Raji (cell line): ENCODE measurements around the gene EEF1AKMT3.

Experiments
- POLR2A ChIP-seq: IDR thresholded peaks from 2 replicates; pipeline ENCODE4 v1.6.1; 2011; ENCODE audit warnings: low read depth, low read length, control low read depth; ENCODE audit not compliant: insufficient read depth

EEF1AKMT3 gene

DNA sequence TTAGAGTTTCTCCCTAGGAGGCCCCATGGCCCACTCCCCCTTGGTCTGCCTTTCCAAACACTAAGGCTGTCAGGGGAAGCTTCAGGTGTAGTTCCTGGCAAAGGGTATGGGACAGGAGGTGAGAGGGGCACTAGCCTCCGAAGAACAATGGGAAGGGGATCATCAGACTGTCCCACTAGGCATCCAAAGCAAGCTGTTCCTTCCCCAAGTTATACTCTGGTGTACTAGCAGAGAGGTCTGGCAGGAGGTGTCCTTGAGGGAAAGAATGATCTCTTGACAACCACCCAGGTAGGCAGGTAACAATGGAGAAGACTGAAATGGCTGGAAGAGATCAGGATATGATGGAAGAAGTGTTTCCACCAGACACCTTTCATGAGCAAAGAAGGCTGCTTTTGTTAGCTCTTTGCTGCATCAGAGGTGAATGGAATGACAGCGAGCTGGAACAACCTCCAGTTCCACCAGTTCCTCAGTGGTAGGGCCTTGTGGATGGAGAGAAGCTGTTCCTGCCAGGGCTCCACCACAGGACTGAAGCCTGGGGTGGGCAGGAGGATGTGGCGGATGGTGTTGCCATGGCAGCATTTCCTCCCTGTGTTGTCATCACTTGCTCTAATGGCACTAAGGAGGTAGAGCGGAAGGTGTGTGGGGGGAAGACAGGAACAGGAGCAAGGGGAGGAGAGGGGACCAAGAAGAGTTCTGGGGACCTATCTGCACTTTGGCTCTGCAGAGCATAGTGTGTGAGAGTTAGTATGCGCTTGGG is 31.6 kb upstream of the EEF1AKMT3 start:
- no peak; the same call in 1 of the 2 replicates for TF ChIP-seq POLR2A

DNA sequence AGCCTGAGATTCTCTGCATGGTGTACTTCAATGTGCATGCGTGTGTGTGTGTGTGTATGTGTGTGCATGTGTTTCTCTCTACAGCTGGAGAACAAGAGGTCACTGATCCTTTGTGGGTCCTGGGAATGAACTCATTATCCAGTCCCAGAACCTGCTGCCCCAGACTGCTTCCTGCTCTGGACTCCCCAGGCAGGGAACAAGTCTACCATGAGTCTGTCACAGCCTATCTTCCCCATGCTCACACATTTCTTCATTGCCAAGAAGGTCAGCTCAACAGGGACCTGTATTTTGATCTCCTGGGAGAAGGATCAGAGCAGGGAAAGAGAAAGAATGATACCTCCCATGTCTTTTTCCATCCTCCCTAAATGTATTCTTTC is 31.0 kb upstream of the EEF1AKMT3 start:
- TF ChIP-seq POLR2A, result no peak

DNA sequence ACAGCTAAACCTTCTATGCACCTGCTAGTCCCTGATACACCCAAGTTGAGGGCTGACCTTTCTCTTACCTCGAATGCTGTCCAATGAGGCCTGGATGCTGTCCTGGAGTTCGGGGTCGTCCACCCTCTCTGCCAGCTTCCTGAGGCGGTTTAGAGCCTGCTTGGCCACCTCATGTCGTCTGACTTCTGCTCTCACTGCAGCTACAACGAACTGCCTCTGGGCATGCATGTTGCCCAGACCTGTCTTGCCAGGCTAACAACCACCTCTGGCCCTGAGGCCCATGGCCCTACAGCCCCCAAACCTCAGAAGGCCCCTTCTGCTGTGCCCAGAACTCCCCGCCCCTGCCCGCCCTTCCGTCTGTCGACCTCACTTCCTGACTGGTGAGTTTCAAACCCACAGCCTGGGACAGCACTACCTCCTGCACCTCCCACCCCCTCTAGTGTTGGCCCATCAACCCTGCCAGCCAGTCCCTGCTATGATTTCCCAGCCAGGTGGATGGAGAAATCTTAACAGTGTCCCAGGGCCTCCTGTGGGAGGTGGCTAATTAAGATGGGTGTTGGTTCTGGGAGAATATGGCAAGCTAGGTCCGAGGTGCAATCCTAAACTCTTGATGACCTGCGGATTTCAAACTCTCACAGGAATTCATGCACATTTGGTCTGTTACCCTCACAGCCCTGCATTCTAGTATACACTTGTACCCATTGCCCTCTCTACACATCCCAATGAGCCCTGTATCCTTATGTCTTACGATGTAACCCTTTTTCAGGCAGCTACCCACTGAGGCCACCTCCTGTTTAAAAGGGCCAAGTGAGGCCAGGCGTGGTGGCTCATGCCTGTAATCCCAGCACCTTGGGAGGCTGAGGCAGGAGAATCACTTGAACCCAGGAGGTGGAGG is 30.3 kb upstream of the EEF1AKMT3 start:
- TF ChIP-seq POLR2A, result peak; percentile 82

DNA sequence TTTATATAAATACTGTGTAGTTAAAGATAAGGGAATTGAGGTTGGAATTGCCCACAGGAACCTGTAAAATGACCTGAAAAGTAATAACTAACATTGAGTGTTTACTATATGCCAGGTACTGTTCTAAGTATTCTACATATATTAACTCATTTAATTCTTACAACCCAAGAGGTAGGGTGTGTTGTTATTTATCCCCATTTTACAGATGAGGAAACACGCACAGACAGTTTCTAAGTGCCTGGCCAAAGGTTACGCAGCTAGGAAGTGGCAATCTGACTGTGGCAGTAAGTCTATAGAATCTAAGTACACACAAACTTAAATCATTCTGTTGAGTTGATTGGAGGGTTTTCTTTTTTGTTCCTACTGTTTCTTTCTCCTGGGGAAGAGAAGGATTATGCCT is 28.6 kb upstream of the EEF1AKMT3 start:
- TF ChIP-seq POLR2A, result no peak

- TF ChIP-seq POLR2A, result no peak
Observed at GRCh38 chr12:57744194-57744776, 28.1 kb upstream of the EEF1AKMT3 start.

- peak; percentile 56; the same call in 1 of the 2 replicates for TF ChIP-seq POLR2A
Observed at GRCh38 chr12:57744777-57745484, 27.5 kb upstream of the EEF1AKMT3 start, which contains the start of gene TSPAN31. TSPAN31 (plus strand) TSS chr12:57745039; CDS start chr12:57745155, 116 bp downstream.

- TF ChIP-seq POLR2A, result no peak; the same call in 1 of the 2 replicates
Observed at GRCh38 chr12:57745485-57745881, 26.9 kb upstream of the EEF1AKMT3 start.

DNA sequence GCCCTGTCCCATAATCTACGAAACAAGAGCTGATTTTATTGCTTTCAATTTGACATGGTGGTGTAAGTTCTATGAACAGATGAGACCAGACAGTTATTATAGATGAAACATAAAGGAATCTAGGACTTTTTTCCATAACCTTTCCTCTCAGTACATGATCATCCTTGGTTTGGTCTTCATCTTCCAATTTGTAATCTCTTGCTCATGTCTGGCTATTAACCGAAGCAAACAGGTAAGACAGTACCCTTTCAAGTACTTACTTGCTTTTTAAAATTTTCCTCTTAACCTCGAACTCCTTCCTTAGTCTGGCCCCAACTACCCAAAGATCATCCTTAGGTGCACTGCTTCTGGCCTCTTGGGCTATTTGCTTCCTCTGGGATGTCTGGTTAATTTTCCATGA is 26.4 kb upstream of the EEF1AKMT3 start:
- TF ChIP-seq POLR2A, result no peak

DNA sequence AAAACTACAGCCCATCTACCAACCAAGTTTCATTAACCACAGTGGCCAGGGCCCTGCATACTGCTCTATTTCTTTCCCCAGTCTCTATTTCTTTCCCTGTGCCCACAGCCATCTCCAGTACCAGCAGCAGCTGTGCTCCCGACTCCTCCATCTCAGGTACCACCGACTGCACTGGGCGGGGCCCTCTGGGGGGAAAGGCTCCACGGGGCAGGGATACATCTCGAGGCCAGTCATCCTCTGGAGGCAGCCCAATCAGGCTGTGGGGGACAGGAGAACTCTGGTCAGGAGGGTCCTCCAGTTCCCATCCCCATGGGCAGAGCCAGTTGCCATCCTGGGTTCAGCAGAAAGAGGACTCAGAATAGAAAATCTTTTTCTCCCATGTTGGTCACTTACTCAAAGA is 23.4 kb upstream of the EEF1AKMT3 start:
- no peak for TF ChIP-seq POLR2A

- TF ChIP-seq POLR2A, result no peak
Observed at GRCh38 chr12:57750561-57751431, 21.6 kb upstream of the EEF1AKMT3 start.

- TF ChIP-seq POLR2A, result no peak
Observed at GRCh38 chr12:57751432-57751787, 21.0 kb upstream of the EEF1AKMT3 start.

GRCh38 chr12:57751788-57752667 is 20.4 kb upstream of the EEF1AKMT3 start, which contains the start of gene CDK4:
CDK4 (minus strand) TSS chr12:57752310; CDS start chr12:57751717, 593 bp downstream.
- peak; percentile 72 for TF ChIP-seq POLR2A

- peak; percentile 38; the same call in 1 of the 2 replicates for TF ChIP-seq POLR2A
Observed at GRCh38 chr12:57752668-57753000, 19.8 kb upstream of the EEF1AKMT3 start.
